Activated CD8-positive, alpha-beta memory T cell treated with anti-CD3 and anti-CD28 coated beads, Interleukin-2, amount 50 U/mL, for 4 hours (primary cell): ENCODE measurements around the gene NR5A1.

Experiments used
- DNase-seq: peaks from one replicate; pipeline ENCODE4 v3.0.0-alpha.2; 2020

The NR5A1 gene

GRCh38 chr9:124498040-124498439 lies 9.2 kb downstream of the NR5A1 start:
- no peak for DNase-seq

GRCh38 chr9:124497441-124497840 lies 9.8 kb downstream of the NR5A1 start:
- no peak for DNase-seq

GRCh38 chr9:124496463-124496862 lies 10.7 kb downstream of the NR5A1 start:
- no peak for DNase-seq

- DNase-seq: no peak
These were observed 11.1 kb downstream of the NR5A1 start for GRCh38 chr9:124496075-124496449.

GRCh38 chr9:124495126-124496074 lies 11.8 kb downstream of the NR5A1 start:
- no peak for DNase-seq

- DNase-seq: no peak
These were observed 13.3 kb downstream of the NR5A1 start for GRCh38 chr9:124493794-124494479.

- no peak for DNase-seq
These were observed 14.0 kb downstream of the NR5A1 start for GRCh38 chr9:124493218-124493617.

GRCh38 chr9:124492818-124493217 lies 14.4 kb downstream of the NR5A1 start:
- DNase-seq: no peak

- DNase-seq: no peak
These were observed 15.9 kb downstream of the NR5A1 start for GRCh38 chr9:124491049-124491975.

GRCh38 chr9:124490004-124490403 lies 17.2 kb downstream of the NR5A1 start:
- DNase-seq: no peak

- DNase-seq: no peak
These were observed 18.0 kb downstream of the NR5A1 start for GRCh38 chr9:124489222-124489621.

- DNase-seq: no peak
These were observed 18.5 kb downstream of the NR5A1 start for GRCh38 chr9:124488641-124489210.

GRCh38 chr9:124487260-124488182 lies 19.7 kb downstream of the NR5A1 start:
- DNase-seq: no peak

GRCh38 chr9:124486778-124487259 lies 20.4 kb downstream of the NR5A1 start:
- DNase-seq: no peak

- no peak for DNase-seq
These were observed 21.3 kb downstream of the NR5A1 start for GRCh38 chr9:124485936-124486335.

GRCh38 chr9:124485201-124485600 lies 22.0 kb downstream of the NR5A1 start:
- no peak for DNase-seq

- no peak for DNase-seq
These were observed 23.7 kb downstream of the NR5A1 start for GRCh38 chr9:124483481-124483880.

- no peak for DNase-seq
These were observed 24.7 kb downstream of the NR5A1 start for GRCh38 chr9:124482431-124483031.

GRCh38 chr9:124481115-124481514 lies 26.1 kb downstream of the NR5A1 start:
- DNase-seq: no peak

- DNase-seq: no peak
These were observed 26.6 kb downstream of the NR5A1 start for GRCh38 chr9:124480621-124480981.
